A549 (cell line): ENCODE data around the gene MYH7B. TPM values are rescaled to one million over a fixed set of nuclear protein-coding genes. Genes with fewer than 3 reads are reported as not detected.

Source experiments
- ATAC-seq, 2 experiments: fragments of 200-7000 bp in 1 of 2; fragments of >200 bp in 1 of 2; cut with Nextera tagmentation in 1 of 2; cut with Tn5 transposase in 1 of 2; 3 replicates each; pipeline versions ENCODE4 v1.8.0 to v1.9.1; 2018 to 2020; ENCODE audit warnings: mild to moderate bottlenecking in 1 of 2, moderate library complexity in 1 of 2
- CTCF ChIA-PET: fragments of 300-600 bp; sonication (Branson Sonifier 250); formaldehyde crosslinking; extraction: SDS; loops from one replicate; lab custom pipeline; 2021; ENCODE audit warnings: antibody characterized with exemption, inconsistent platforms; lab: Yijun Ruan, JAX
- POLR2A ChIA-PET: fragments of 350-600 bp; formaldehyde crosslinking; extraction: SDS; loops from one replicate; lab custom pipeline; 2021; ENCODE audit warnings: antibody characterized with exemption, inconsistent platforms; lab: Yijun Ruan, JAX
- DNase-seq, 2 experiments: peaks; one replicate each; pipeline versions ENCODE4 v3.0.0 to v3.0.0-alpha.2; 2011 to 2016; ENCODE audit warnings: low read depth in 1 of 2, low spot score in 1 of 2
- FAIRE-seq: peaks from 2 replicates; lab custom pipeline; 2011; peaks lifted over from hg19 to GRCh38; lab: Jason Lieb, UNC
- H3K27ac ChIP-seq, 2 experiments: fragments of >200 bp; sonication (Bioruptor Twin); formaldehyde crosslinking; 3 replicates each; pipeline ENCODE4 v1.5.1; 2016 to 2017
- H3K4me1 ChIP-seq: fragments of >200 bp; sonication (Bioruptor Twin); formaldehyde crosslinking; 3 replicates; pipeline ENCODE4 v1.6.1; 2016
- H3K4me2 ChIP-seq: fragments of >200 bp; sonication (Bioruptor Twin); formaldehyde crosslinking; 3 replicates; pipeline ENCODE4 v1.6.1; 2016
- H3K4me3 ChIP-seq: fragments of >200 bp; sonication (Bioruptor Twin); formaldehyde crosslinking; 3 replicates; pipeline ENCODE4 v1.5.1; 2016
- H3K9me3 ChIP-seq: fragments of >200 bp; sonication (Bioruptor Twin); formaldehyde crosslinking; 3 replicates; pipeline ENCODE4 v1.6.1; 2016
- ATOH8 ChIP-seq: fragments of 250-450 bp; sonication (Bioruptor Pico); IDR thresholded peaks from 2 replicates; pipeline ENCODE4 v1.5.0; 2020; ENCODE audit warnings: low read depth, mild to moderate bottlenecking, moderate library complexity
- CHD2 ChIP-seq: fragments of 150-350 bp; IDR thresholded peaks from 2 replicates; pipeline ENCODE4 v1.6.1; 2014; ENCODE audit warnings: low read length; ENCODE audit not compliant: partially characterized antibody
- CTCF ChIP-seq: fragments of >200 bp; sonication (Bioruptor Twin); formaldehyde crosslinking; IDR thresholded peaks from 3 replicates; pipeline ENCODE4 v1.5.1; 2016
- EHMT2 ChIP-seq: fragments of 200-600 bp; sonication (generic); IDR thresholded peaks from 2 replicates; pipeline ENCODE4 v1.6.1; 2016; ENCODE audit warnings: antibody characterized with exemption, low read depth, mild to moderate bottlenecking, moderate library complexity
- ELK1 ChIP-seq: fragments of 150-350 bp; IDR thresholded peaks from 2 replicates; pipeline ENCODE4 v1.6.1; 2014; ENCODE audit warnings: low read depth, mild to moderate bottlenecking, low read length
- GATA3 ChIP-seq: IDR thresholded peaks from 2 replicates; pipeline ENCODE4 v1.6.1; 2012; ENCODE audit warnings: borderline replicate concordance
- HDAC2 ChIP-seq: fragments of 200-600 bp; sonication (generic); IDR thresholded peaks from 2 replicates; pipeline ENCODE4 v1.6.1; 2016
- HEYL ChIP-seq: fragments of 250-450 bp; sonication (Bioruptor Pico); IDR thresholded peaks from 2 replicates; pipeline ENCODE4 v1.8.0; 2021; ENCODE audit warnings: mild to moderate bottlenecking, moderate library complexity
- HOXB13 ChIP-seq: fragments of 250-450 bp; sonication (Bioruptor Pico); IDR thresholded peaks from 2 replicates; pipeline ENCODE4 v1.5.0; 2020; ENCODE audit warnings: low read depth, mild to moderate bottlenecking, moderate library complexity
- JUNB ChIP-seq: fragments of >200 bp; sonication (Bioruptor Twin); formaldehyde crosslinking; IDR thresholded peaks from 2 replicates; pipeline ENCODE4 v1.6.1; 2016
- MYC ChIP-seq: IDR thresholded peaks from 2 replicates; pipeline ENCODE4 v1.6.1; 2012; ENCODE audit warnings: mild to moderate bottlenecking, inconsistent platforms, low read length, improper control_type of control experiment, borderline replicate concordance
- RARB ChIP-seq: fragments of 250-450 bp; sonication (Bioruptor Pico); IDR thresholded peaks from 2 replicates; pipeline ENCODE4 v1.8.0; 2021; ENCODE audit warnings: mild to moderate bottlenecking, moderate library complexity
- SREBF2 ChIP-seq: fragments of 450-650 bp; IDR thresholded peaks from 2 replicates; pipeline ENCODE4 v1.6.1; 2014; ENCODE audit warnings: mild to moderate bottlenecking, moderate library complexity
- TFCP2L1 ChIP-seq: fragments of 250-450 bp; sonication (Bioruptor Pico); IDR thresholded peaks from 2 replicates; pipeline ENCODE4 v1.5.0; 2021; ENCODE audit warnings: mild to moderate bottlenecking
- ZC3H11A ChIP-seq: fragments of 450-650 bp; IDR thresholded peaks from 2 replicates; pipeline ENCODE4 v1.6.1; 2014; ENCODE audit warnings: antibody characterized with exemption, mild to moderate bottlenecking
- ZSCAN20 ChIP-seq: fragments of 250-450 bp; sonication (Bioruptor Pico); IDR thresholded peaks from 2 replicates; pipeline ENCODE4 v1.8.0; 2022; ENCODE audit warnings: mild to moderate bottlenecking, moderate library complexity
- WGBS: methylation state at CpG from one replicate; pipeline ENCODE4 v1.1.6; 2017; ENCODE audit errors: missing lambda C conversion rate; 5-methylcytosine and 5-hydroxymethylcytosine counted together
- polyA plus RNA-seq, 4 experiments: library from polyadenylated mRNA; depleted of rRNA in 3 of 4; stranded (reverse); fragments of >200 nt; fragmentation: RNase III in 1 of 4; extraction: RNeasy Plus Mini Kit Qiagen cat#74134 plus additional on column Dnase treatment in 1 of 4; gene quantifications; 2 replicates in 3 of 4; 3 replicates in 1 of 4; pipeline ENCODE4 v1.2.3, GENCODE V29; 2011 to 2017
- TF ChIP-seq, protein P1 (sequence below): fragments of 200-600 bp; sonication (generic); IDR thresholded peaks from 2 replicates; pipeline ENCODE4 v1.6.1; 2016; ENCODE audit warnings: antibody characterized with exemption, mild to moderate bottlenecking, moderate library complexity

Gene MYH7B
- polyA plus RNA-seq, 2 of the 4 experiments (the other 2 are of a cell fraction) = 0.03 to 0.23 TPM

- 87% methylated on average over 21 of the region's 25 CpGs for WGBS
- no peak for FAIRE-seq
- no peak for ATAC-seq
- no peaks in the 10 kb centered on the region for H3K4me1 ChIP-seq
- H3K4me3 ChIP-seq = no peak overlapping the region
- H3K9me3 ChIP-seq = no peaks in the 10 kb centered on the region
- ChIA-PET CTCF (interaction anchor here (0.8 to 4.8 kb wide), 5 partner anchors 13 to 205 kb away, joined by 3 to 30 read pairs (median 4); partner anchors contain the start of genes ACSS2 and GGT7), POLR2A (no interaction called here)
- no peak overlapping the region for H3K27ac ChIP-seq
- no peak overlapping the region for H3K4me2 ChIP-seq
- TF ChIP-seq ZC3H11A (no peak), TFCP2L1 (CRISPR knock-in tag) (no peak), HDAC2 (no peak), HEYL (CRISPR knock-in tag) (no peak), ZSCAN20 (CRISPR knock-in tag) (no peak), HOXB13 (CRISPR knock-in tag) (no peak), CHD2 (no peak), RARB (CRISPR knock-in tag) (no peak), ELK1 (no peak), EHMT2 (no peak), JUNB (no peak), CTCF (no peak), GATA3 (no peak), ATOH8 (CRISPR knock-in tag) (no peak), SREBF2 (no peak), MYC (no peak)
- TF ChIP-seq, protein P1, sequence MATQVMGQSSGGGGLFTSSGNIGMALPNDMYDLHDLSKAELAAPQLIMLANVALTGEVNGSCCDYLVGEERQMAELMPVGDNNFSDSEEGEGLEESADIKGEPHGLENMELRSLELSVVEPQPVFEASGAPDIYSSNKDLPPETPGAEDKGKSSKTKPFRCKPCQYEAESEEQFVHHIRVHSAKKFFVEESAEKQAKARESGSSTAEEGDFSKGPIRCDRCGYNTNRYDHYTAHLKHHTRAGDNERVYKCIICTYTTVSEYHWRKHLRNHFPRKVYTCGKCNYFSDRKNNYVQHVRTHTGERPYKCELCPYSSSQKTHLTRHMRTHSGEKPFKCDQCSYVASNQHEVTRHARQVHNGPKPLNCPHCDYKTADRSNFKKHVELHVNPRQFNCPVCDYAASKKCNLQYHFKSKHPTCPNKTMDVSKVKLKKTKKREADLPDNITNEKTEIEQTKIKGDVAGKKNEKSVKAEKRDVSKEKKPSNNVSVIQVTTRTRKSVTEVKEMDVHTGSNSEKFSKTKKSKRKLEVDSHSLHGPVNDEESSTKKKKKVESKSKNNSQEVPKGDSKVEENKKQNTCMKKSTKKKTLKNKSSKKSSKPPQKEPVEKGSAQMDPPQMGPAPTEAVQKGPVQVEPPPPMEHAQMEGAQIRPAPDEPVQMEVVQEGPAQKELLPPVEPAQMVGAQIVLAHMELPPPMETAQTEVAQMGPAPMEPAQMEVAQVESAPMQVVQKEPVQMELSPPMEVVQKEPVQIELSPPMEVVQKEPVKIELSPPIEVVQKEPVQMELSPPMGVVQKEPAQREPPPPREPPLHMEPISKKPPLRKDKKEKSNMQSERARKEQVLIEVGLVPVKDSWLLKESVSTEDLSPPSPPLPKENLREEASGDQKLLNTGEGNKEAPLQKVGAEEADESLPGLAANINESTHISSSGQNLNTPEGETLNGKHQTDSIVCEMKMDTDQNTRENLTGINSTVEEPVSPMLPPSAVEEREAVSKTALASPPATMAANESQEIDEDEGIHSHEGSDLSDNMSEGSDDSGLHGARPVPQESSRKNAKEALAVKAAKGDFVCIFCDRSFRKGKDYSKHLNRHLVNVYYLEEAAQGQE = no peak
- no peak for DNase-seq
Observed at GRCh38 chr20:35003211-35004031, 47.8 kb downstream of the MYH7B start.
